Liver (tissue), 9 donors: ENCODE results near the gene INPP5A. TPM values are rescaled to one million over a fixed set of nuclear protein-coding genes. Genes with fewer than 3 reads are reported as not detected.

Experiments
- DNase-seq: peaks from one replicate; pipeline ENCODE4 v3.0.0-alpha.2; 2017; ENCODE audit warnings: low spot score
- H3K27ac ChIP-seq, 2 donors: one replicate each; pipeline ENCODE4 v1.7.0; 2013; ENCODE audit warnings: inconsistent platforms in 2 of 2, low read length in 2 of 2, control low read depth in 1 of 2, low read depth in 1 of 2, mild to moderate bottlenecking in 1 of 2
- H3K27me3 ChIP-seq, 4 donors: one replicate each; pipeline versions ENCODE4 v1.6.1 to v1.7.0; 2013; ENCODE audit warnings: low read length in 3 of 4, inconsistent platforms in 1 of 4, mild to moderate bottlenecking in 1 of 4, moderate library complexity in 1 of 4; ENCODE audit not compliant: control insufficient read depth in 4 of 4, insufficient read depth in 4 of 4
- H3K36me3 ChIP-seq, 4 donors: one replicate each; pipeline versions ENCODE4 v1.6.1 to v1.7.0; 2013; ENCODE audit warnings: low read length in 3 of 4, mild to moderate bottlenecking in 3 of 4, low read depth in 1 of 4, moderate library complexity in 1 of 4; ENCODE audit not compliant: control insufficient read depth in 4 of 4, insufficient read depth in 3 of 4
- H3K4me1 ChIP-seq, 4 donors: one replicate each; pipeline versions ENCODE4 v1.6.1 to v1.7.0; 2013; ENCODE audit warnings: low read length in 3 of 4, mild to moderate bottlenecking in 3 of 4, moderate library complexity in 1 of 4; ENCODE audit not compliant: control insufficient read depth in 4 of 4, insufficient read depth in 4 of 4
- H3K4me3 ChIP-seq, 3 donors: one replicate each; pipeline versions ENCODE4 v1.6.1 to v1.7.0; 2013; ENCODE audit warnings: low read length in 3 of 3, control low read depth in 1 of 3, low read depth in 1 of 3, mild to moderate bottlenecking in 1 of 3
- H3K9ac ChIP-seq, 2 donors: one replicate each; pipeline ENCODE4 v1.7.0; 2013; ENCODE audit warnings: low read length in 2 of 2, mild to moderate bottlenecking in 2 of 2, moderate library complexity in 2 of 2, control low read depth in 1 of 2, low read depth in 1 of 2
- H3K9me3 ChIP-seq, 4 donors: one replicate each; pipeline versions ENCODE4 v1.6.1 to v1.7.0; 2013; ENCODE audit warnings: low read length in 3 of 4; ENCODE audit not compliant: control insufficient read depth in 4 of 4
- ATF3 ChIP-seq: IDR thresholded peaks from 2 replicates; pipeline ENCODE4 v1.6.1; 2016; ENCODE audit warnings: antibody characterized with exemption
- CTCF ChIP-seq: fragments of 150-350 bp; IDR thresholded peaks from 2 replicates; pipeline ENCODE4 v1.5.1; 2017; ENCODE audit warnings: improper control_type of control experiment, low read depth, low read length; ENCODE audit not compliant: missing input control
- FOXA1 ChIP-seq: IDR thresholded peaks from 2 replicates; pipeline ENCODE4 v1.6.1; 2016; ENCODE audit warnings: antibody characterized with exemption
- FOXA2 ChIP-seq: IDR thresholded peaks from 2 replicates; pipeline ENCODE4 v1.6.1; 2016; ENCODE audit warnings: antibody characterized with exemption
- GABPA ChIP-seq, 2 donors: IDR thresholded peaks in 1 of 2; conservative IDR thresholded peaks in 1 of 2; 2 replicates each; pipeline ENCODE4 v1.6.1; 2016; ENCODE audit warnings: antibody characterized with exemption in 2 of 2, mild to moderate bottlenecking in 1 of 2, moderate library complexity in 1 of 2
- HNF4A ChIP-seq, 2 donors: conservative IDR thresholded peaks; 2 replicates each; pipeline ENCODE4 v1.6.1; 2016; ENCODE audit warnings: antibody characterized with exemption in 2 of 2, mild to moderate bottlenecking in 2 of 2
- HNF4G ChIP-seq: IDR thresholded peaks from 2 replicates; pipeline ENCODE4 v1.6.1; 2016; ENCODE audit warnings: antibody characterized with exemption
- JUND ChIP-seq, 2 donors: IDR thresholded peaks; 2 replicates each; pipeline ENCODE4 v1.6.1; 2016; ENCODE audit warnings: antibody characterized with exemption in 2 of 2
- MAX ChIP-seq: IDR thresholded peaks from 2 replicates; pipeline ENCODE4 v1.6.1; 2016; ENCODE audit warnings: antibody characterized with exemption
- RAD21 ChIP-seq, 2 donors: IDR thresholded peaks; 2 replicates each; pipeline ENCODE4 v1.6.1; 2016; ENCODE audit warnings: antibody characterized with exemption in 2 of 2, mild to moderate bottlenecking in 2 of 2
- REST ChIP-seq: IDR thresholded peaks from 2 replicates; pipeline ENCODE4 v1.6.1; 2016; ENCODE audit warnings: antibody characterized with exemption, mild to moderate bottlenecking
- RXRA ChIP-seq, 2 donors: IDR thresholded peaks; 2 replicates each; pipeline ENCODE4 v1.6.1; 2017 to 2018; ENCODE audit warnings: antibody characterized with exemption in 2 of 2, mild to moderate bottlenecking in 1 of 2
- SP1 ChIP-seq: IDR thresholded peaks from 2 replicates; pipeline ENCODE4 v1.6.1; 2018; ENCODE audit warnings: antibody characterized with exemption, mild to moderate bottlenecking
- TAF1 ChIP-seq: conservative IDR thresholded peaks from 2 replicates; pipeline ENCODE4 v1.6.1; 2016; ENCODE audit warnings: antibody characterized with exemption, mild to moderate bottlenecking
- YY1 ChIP-seq: IDR thresholded peaks from 2 replicates; pipeline ENCODE4 v1.6.1; 2016; ENCODE audit warnings: antibody characterized with exemption, mild to moderate bottlenecking
- ZBTB33 ChIP-seq: IDR thresholded peaks from 2 replicates; pipeline ENCODE4 v1.6.1; 2016; ENCODE audit warnings: antibody characterized with exemption
- WGBS: extraction: QIAGEN DNeasy Blood & Tissue Kit; methylation state at CpG from one replicate; pipeline ENCODE4 v1.1.7; 2013; 5-methylcytosine and 5-hydroxymethylcytosine counted together
- polyA plus RNA-seq, 2 donors: library from polyadenylated mRNA; stranded (reverse) in 1 of 2; unstranded in 1 of 2; fragments of 200-250 nt in 1 of 2; fragments of >200 nt in 1 of 2; fragmentation: Nextera tagmentation in 1 of 2; extraction: Ambion mirVana in 1 of 2; gene quantifications; one replicate each; pipeline versions ENCODE4 v1.2.1 to v1.2.3, GENCODE V29; 2013 to 2015
- total RNA-seq, 2 donors: library from RNA; depleted of rRNA; stranded (reverse); fragments of >200 nt; gene quantifications; one replicate each; pipeline ENCODE4 v1.2.3, GENCODE V29; 2014
- donor health status: healthy.
- donor health status: healthy.
- donor health status: healthy.
- donor health status: healthy.
- donor health status: healthy.

INPP5A gene
- total and polyA plus RNA-seq, 4 donors, result 4.3 to 26.5 (median 10.9) TPM

- TF ChIP-seq ATF3 (no peak), YY1 (no peak), RAD21 (IDR thresholded peaks at IDR 0.05) (no peak), TAF1 (no peak), GABPA (IDR thresholded peaks at IDR 0.05 in 1 of 2, conservative IDR thresholded peaks at IDR 0.05 in 1 of 2) (no peak), HNF4A (conservative IDR thresholded peaks at IDR 0.05) (no peak), REST (no peak), HNF4G (no peak), MAX (no peak), FOXA2 (no peak)
- Histone ChIP-seq H3K9ac (no peak overlapping the region), H3K4me3 (no peak overlapping the region), H3K4me1 (peaks cover 6 to 56% (median 34%) of the 10 kb centered on the region in 4 donors), H3K27me3 (no peaks in the 10 kb centered on the region), H3K9me3 (no peaks in the 10 kb centered on the region), H3K36me3 (no peaks in the 10 kb centered on the region), H3K27ac (peak overlapping the region; percentile 49 to 66)
- 76% methylated on average over 14 of the region's 14 CpGs for WGBS
- DNase-seq, result no peak
These were observed 51.4 kb downstream of the INPP5A start for GRCh38 chr10:132589015-132589414.

GRCh38 chr10:132589681-132590080, 52.1 kb downstream of the INPP5A start:
- Histone ChIP-seq H3K36me3 (no peaks in the 10 kb centered on the region), H3K27ac (peak overlapping the region; percentile 91 to 98), H3K4me3 (no peak overlapping the region), H3K9me3 (no peaks in the 10 kb centered on the region), H3K4me1 (peaks cover 6 to 61% (median 37%) of the 10 kb centered on the region in 4 donors), H3K9ac (no peak overlapping the region), H3K27me3 (no peaks in the 10 kb centered on the region)
- 94% methylated on average over 16 of the region's 16 CpGs for WGBS
- TF ChIP-seq RXRA (IDR thresholded peaks at IDR 0.05), result no peak
- TF ChIP-seq CTCF, result no peak
- no peak for TF ChIP-seq MAX
- no peak for TF ChIP-seq YY1
- TF ChIP-seq JUND (IDR thresholded peaks at IDR 0.05), result no peak
- no peak for TF ChIP-seq ATF3
- no peak for TF ChIP-seq REST
- no peak for TF ChIP-seq FOXA1
- no peak for TF ChIP-seq TAF1
- TF ChIP-seq ZBTB33, result no peak
- no peak for TF ChIP-seq HNF4G
- no peak for TF ChIP-seq GABPA (IDR thresholded peaks at IDR 0.05 in 1 of 2, conservative IDR thresholded peaks at IDR 0.05 in 1 of 2)
- no peak for TF ChIP-seq HNF4A (conservative IDR thresholded peaks at IDR 0.05)
- no peak for TF ChIP-seq SP1
- no peak for DNase-seq
